GM23248 (cell line): Measurements from ENCODE around the gene PTX4.

ENCODE experiments used
- EZH2 ChIP-seq: fragments of 200-600 bp; sonication (generic); IDR thresholded peaks from 2 replicates; pipeline ENCODE4 v1.6.1; 2018; ENCODE audit warnings: antibody characterized with exemption, mild to moderate bottlenecking; ENCODE audit not compliant: insufficient read depth, poor library complexity, severe bottlenecking
- EZH2phosphoT487 ChIP-seq: fragments of 200-600 bp; sonication (generic); IDR thresholded peaks from 2 replicates; pipeline ENCODE4 v1.6.1; 2018; ENCODE audit warnings: antibody characterized with exemption, moderate library complexity, mild to moderate bottlenecking, low read depth; ENCODE audit not compliant: insufficient read depth

- no peak for TF ChIP-seq EZH2phosphoT487
- TF ChIP-seq EZH2 = no peak
These were observed 38.5 kb downstream of the PTX4 start for GRCh38 chr16:1450218-1450617.
